HuH-7 (cell line): Measurements from ENCODE around the gene AHI1.

Experiments
- DNase-seq: peaks from one replicate; pipeline ENCODE4 v3.0.0; 2011; ENCODE audit warnings: low spot score

The AHI1 gene

DNA sequence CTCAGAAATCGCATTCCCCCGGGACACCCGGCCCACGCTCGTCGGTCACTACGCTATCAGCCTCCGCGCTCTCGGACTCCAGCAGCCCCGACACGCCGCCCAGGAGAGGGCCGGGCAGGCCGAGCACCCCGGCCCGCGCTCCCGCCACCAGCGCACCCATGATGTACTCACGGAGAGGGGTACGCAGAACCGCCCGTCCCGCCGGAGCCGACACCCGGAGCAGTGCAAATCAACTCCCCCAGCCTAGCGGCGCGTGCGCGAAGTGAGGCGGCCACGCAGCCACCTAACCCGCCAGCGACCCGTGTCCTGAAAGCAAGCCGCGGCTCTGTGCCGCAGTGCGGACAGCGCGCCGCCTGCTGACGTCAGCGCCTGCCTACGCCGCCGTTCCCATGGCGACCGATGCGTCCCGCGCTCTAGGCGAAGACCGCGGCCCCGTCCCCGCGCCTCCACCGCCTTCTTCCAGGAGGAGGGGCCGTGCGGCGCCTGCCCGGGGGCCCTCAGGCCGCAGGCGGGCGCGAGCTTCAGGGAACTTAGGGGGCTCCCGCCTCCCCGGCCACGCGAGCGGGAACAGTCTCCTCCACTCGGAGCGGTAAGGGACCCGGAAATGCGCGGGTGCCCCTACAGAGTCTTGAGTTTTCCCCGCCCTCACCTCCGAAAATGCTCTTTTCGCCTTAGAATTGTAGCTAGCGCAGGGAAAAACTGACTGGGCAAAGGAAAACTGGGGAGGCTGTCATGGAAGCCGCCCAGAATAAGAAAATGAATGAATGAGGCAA, at the start of gene AHI1:
TSS of gene AHI1 (minus strand) at position 329 of the 773 bp plus-strand sequence. CDS start 5,503 bp downstream, outside the sequence.
- peak; percentile 87 for DNase-seq

DNA sequence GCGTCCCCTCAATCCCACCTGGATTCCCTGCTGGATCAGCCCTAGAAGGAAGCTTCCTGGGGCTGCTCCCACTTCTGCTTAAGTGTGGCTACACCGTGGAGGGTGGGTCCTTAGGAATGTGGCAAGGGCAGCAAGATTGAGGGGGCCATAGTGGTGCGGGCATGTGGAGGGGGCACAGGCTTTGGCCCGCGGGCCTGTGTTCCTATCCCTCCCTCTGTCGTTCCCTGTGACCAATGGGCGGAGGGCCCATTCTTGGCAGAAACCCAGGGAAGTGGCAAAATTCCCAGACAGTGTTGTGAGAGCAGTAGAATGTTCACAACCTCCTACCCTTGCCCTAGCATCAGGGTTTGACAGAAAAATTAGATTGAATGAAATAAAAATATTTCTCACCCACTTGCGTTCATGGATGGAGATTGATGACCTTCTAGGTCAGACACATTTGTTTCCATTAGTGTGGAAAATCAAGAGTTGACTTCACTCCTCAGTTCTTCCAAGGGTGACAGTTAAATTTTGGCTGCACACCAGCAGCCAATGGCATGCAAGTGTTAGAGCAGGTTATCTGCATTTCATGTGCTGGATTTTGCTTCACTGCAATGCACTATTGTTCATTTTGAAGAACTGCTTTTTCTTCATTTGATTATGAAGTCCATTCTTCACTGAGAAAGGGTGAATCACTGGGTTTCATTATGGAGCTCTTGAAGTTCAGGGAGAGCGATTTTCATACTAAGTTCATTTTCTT, 49.3 kb upstream of the AHI1 start:
- DNase-seq, result no peak

DNA sequence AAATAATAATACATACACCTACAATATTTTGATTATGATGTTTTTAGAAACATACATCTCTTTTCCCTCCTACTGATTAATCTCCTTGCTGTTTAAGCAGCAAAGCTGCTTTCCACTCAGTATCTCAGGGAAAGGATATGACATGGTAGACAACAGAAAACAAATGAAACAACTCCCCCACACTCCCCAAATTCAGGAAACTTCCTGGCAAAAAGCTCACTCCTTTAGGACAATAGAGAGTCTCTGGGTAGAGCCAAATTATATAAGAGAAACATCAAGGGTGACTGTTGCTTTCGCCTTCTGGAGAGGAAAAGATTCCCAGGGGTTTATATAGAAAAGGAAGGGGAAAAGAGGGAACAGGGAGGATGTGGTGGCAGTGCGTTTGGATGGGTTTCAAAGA, 48.7 kb upstream of the AHI1 start:
- no peak for DNase-seq

DNA sequence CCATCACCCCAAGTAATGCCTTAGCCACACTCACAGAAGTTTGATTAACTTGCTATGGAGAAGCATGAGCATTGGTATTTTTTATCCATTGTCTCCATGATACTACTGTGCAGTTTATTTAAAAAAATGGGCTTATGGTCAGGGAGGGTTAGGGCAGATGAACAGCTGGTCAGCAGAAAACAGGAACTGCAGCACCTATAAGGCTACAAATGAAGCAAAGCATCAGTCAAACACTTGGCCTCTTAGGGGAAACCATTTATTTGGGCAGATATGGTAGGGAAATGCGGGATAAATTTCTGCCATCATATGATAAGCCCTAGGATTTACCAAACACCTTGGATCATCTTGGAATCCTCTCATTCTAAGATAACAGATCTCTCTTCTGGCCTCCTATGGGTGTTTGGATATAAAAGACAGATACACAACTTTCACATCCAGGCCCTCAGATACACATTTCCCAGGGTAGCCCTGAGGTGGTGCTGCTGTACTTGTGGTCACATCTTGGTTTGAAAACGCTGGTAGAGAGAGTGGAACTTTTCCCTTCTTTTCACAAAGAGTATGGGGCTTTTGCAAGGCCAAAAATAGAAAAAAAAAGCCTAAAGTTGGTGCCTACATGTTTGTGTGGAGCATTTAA, 42.8 kb upstream of the AHI1 start:
- no peak for DNase-seq

DNA sequence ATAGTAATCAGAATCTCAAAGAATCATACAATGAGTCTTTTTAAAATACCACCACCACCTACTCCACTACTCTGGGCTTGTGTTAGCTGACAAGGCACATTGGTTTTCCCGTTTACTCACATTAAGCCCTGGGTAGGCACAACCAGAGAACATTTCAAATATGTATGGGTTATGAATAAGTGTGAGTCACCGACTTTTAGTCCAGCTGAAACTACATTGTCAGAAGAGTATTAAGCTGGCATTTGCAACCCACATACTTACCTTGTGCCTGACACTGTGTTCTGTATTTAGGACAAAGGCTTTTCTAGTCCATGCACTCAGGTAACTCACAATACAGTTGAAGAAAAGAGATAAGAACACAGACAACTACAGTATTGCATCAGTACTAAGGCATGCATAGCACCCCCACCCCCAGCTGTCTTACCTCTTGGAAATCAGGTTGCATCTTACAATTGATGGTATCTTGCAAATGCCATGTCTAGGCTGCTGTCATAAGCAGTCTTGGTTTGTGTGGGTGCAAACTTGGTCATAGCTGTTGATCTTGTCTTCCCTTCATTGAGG, 40.3 kb upstream of the AHI1 start:
- no peak for DNase-seq

DNA sequence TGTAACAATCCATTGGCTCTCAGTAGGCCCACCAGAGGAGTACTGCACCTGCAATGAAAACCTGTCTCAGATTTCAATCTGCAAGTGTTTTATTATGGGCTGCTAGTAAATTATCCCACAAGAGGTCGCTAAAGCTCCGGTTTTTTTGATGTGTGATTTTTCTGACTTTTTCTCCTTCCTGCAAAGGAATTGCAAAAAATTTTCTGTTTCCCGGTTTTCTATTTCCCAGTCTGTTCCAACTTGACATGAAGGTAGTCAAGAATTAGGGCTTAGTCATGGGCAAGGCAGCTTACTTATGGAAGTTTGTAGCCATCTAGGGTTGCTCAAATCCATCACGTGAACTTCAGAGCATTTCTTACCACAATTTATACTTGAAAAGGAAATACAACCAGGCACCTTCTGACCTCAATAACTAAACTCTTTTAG, 38.5 kb upstream of the AHI1 start:
- peak; percentile 28 for DNase-seq

DNA sequence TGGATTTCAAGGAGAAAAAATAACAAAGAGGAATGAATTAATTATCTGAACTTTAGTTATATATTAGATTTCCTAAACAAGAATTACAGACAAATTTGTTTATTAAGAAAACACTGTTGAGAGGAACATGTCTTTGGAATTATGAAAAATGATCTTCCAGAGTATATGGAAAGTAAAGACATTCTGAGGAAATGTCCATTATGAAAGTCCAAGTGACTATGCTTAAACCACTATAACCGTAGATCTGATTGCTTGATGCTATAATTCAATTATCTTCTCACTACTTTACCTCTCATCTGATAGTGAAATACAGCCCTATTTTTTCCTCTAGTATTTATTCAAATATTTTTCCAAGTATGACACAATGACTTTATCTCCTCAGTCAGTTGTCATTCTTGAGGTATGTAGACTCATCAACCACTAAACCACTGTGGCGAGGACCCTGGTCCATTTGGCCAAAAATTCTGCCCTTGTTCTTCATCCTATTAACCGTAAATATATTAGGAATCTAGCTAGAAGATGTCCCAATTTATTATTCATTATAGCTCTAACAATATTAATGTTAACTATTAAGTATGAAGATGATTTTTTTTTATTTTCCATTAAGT, 37.3 kb upstream of the AHI1 start:
- DNase-seq, result no peak

DNA sequence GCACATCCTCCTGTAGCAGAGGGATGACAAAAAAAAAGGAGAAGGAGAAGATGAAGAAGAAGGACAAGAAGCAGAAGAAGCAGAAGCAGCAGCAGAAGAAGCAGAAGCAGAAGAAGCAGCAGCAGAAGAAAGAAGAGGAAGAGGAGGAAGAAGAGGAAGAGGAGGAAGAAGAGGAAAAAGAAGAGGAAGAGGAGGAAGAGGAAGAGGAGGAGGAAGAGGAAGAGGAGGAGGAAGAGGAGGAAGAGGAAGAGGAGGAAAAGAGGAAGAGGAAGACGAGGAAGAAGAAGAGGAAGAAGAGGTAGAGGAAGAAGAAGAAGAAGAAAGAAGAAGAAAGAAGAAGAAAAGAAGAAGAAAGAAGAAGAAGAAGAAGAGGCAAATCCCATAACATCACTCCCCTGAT, 35.0 kb upstream of the AHI1 start:
- no peak for DNase-seq

DNA sequence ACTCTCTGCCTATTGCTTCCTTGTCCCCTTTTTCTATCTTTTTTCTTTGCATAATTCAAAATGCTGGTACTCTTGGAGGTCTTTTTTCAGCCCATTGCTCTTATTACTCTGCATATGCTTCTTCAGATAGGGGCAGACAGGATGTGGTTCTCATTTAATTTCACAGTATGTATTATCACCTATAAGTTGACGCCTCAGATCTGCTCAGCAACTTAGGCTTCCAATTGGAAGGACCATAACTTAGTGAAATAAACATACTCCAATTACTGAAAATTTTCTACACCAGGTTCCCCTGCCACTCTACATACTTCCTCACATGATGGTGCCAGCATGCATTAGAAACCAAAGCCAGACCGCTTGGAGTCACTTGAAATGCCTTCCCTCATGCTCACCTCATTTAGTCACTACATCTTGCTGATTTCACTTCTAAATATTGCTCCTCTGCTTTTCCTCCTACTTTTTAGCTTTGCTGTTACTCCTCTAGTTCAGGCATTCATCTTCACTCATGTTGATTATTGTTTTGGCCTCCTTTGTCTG, 34.5 kb upstream of the AHI1 start:
- DNase-seq, result no peak

DNA sequence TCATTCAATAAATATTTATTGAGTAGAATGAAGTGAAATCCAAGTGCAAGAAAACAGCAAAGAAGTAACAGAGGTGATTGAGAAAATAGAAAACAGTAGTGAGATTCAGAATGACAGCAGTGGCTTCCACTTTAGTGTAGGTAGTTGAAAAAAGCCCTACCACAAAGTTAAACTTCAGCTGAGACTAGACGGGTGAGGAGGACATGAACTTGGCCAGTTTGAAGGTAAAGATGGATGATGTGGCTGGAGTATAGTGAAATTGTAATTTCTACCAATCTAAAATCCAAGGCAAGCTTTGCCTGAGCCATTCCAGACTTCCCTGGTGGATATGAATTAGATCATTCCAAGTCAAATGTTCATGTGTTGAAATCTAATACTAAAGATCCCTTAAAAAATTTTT, 32.6 kb upstream of the AHI1 start:
- DNase-seq, result no peak

DNA sequence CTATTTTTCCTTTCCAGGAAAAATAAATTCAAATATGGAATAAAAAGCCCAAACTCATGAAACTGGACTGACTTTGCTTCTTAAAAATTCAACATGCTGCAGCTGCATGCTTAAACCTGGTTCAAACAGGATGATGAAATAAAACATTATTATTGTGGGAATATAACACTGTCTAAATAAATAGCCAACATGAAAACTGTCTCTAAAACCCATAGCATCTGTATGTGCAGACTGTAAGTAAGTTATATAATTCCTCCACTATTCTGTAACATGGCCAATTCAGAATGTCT, 30.4 kb upstream of the AHI1 start:
- DNase-seq, result no peak

DNA sequence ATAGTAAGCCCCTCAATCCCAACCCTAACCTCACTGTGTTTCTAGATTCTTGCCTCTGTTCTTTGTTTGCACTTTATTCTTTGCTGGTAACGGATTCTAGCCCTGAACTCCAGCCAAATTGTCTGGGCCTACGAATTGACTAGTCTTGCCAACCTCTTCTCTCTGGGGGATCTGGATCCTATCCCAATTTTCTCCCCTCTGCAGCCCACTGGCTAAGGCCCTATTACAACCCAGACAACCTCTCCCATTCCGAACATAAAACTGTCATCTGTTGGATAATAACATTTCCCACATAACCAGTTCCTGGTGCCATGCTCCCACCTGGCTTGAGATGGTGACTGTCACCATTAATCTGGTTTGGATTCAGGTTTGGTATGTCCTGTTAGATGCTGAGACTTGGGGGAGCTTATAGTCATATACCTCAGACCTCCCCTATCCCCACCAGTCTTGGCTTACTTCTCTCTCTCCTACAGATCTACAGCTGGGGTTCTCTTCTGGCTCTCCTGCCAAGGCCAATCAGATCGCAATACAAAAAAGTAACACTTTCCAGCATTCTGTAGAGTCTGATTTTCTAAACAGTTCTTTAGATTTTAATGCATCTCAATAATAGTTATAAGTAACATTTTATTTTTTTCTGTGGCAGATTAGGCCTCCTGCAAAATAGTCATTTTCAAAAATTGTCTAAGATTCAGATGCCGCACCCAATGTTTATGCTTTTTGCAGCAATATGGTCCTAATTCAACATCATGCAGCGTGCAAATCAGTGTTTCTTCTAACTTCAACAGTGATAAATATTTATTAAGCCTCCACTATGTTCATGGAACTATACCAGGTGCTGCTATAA, 29.8 kb upstream of the AHI1 start:
- no peak for DNase-seq

DNA sequence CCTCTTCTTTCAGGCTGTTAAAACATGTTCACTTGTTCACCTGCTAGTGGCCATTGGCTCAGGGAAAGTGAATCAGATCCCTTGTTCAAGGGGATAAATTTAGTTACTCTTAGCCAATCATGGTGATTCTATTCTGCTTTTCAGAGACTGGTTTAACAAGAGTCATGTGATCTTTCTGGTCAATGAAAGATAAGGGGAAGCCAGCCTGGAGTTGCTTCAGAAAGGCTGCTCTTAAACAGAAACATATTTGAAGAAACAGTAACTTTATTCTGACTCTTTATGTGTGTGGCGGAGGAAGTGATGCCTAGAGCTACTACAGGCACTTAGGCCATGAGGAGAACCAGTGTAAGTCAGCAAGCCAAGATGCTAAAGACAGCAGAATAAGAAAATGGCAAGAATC, 28.1 kb upstream of the AHI1 start:
- DNase-seq, result no peak

DNA sequence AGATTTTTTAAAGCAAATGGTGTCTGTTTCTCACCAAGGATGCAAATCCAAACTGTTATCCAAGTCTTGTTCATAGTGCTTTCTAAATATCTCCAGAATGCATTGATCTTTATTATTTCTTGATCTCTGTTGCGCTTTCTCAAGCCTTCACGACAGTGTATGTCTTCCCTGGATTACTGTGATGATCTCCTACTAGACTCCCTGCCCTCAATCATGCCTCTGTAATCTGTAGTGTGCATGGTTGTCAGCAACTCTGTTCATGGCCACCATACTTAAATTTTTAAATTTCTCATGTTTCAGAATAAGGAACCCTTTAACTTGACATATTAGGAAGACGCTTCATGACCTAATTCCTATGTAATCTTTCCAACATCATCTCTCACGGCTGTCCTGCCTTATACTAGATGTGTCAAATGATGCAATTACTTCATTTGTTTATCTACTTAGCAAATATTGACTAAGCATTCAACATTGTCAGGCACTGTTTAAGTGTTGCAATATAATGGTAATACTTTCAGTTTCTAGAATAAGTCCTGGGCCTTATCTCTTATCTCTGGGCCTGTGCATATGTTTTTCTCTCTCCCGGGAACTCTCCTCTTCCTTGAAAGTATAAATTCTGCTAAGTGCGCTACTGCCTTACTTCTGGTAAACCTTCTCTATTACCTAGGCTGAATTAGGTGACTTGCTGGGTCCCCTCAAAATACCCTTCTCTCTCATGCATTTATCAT, 25.6 kb upstream of the AHI1 start:
- peak; percentile 36 for DNase-seq

DNA sequence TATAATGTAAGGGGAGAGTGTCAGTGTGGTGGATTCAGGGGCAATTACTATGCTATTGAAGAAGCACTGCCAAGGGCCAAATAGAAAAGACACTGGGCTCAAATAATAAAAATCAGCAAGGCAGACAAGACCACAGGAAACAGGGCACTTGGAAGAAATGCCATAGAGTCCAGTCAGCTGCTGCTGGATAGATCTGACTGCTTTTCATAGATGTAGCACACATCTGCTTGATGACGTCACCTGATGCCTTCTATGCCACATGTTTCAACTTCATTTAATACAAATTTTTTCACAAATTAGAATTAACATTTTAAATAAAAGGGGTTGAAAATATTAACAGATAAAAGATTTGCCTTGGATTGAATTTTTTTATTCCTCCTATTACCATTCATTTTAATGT, 23.9 kb upstream of the AHI1 start:
- no peak for DNase-seq

DNA sequence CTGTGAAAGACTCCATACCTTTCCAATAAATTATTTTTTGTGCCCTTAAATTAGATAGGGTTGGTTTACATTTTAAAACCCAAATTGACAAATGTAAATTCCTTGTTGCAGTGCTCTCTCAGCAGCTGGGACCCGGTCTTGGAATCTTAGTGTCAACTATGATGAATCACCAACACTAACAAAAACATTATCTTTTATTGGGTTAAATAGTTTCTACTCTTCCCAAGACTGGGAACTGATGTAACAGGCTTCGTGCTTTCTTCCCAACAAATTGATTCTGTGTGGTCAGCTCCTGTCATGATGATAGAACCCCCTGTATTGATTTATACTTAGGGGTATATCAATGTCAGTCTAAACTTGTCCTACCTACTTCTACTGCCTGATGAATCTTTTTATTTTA, 23.2 kb upstream of the AHI1 start:
- no peak for DNase-seq

DNA sequence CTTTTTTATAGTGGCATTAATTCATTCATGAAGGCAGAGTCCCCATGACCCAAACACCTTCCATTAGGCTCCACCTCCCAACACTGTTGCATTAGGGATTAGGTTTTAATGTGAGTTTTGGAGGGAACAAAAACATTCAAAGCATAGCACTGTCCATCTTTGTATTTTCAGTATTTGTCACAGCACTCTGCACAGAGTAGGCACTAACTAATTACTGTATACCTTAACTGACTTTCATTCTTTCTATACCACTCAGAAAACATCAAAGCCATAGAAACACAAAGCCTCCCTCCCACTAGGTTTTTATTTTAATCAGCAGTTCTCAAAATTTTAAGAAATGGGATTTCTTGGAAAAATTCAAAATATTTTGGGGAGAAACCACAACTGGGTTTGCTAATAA, 21.8 kb upstream of the AHI1 start:
- DNase-seq, result no peak

DNA sequence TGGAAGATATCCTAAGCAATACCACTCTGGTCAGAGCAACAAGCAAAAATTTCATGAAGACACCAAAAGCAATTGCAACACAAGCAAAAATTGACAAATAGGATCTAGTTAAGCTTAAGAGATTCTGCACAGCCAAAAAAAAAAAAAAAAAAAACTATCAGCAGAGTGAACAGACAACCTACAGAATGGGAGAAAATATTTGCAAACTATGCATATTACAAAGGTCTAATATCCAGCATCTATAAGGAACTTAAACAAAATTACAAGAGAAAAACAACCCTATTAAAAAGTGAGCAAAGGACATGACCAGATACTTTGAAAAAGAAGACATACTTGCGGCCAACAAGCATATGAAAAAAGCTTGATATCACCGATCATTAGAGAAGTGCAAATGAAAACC, 20.0 kb upstream of the AHI1 start:
- no peak for DNase-seq

DNA sequence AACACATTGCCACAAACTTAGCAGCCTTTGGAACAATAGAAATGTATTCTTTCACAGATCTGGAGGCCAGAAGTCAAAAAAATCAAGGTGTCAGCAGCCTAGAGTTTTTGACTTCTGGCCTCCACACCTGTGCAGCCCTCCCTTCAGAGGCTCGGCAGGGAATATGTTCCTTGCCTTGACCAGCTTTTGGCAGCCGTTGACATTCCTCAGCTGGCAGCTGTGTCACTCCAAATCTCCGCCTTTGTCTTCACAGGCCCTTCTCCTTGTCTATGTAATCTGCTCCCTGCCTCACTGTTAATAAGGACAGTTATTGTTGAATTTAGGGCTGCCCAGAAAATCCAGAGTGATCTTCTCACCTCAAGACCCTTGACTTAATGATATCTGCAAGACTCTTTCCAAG, 17.2 kb upstream of the AHI1 start:
- DNase-seq, result no peak

DNA sequence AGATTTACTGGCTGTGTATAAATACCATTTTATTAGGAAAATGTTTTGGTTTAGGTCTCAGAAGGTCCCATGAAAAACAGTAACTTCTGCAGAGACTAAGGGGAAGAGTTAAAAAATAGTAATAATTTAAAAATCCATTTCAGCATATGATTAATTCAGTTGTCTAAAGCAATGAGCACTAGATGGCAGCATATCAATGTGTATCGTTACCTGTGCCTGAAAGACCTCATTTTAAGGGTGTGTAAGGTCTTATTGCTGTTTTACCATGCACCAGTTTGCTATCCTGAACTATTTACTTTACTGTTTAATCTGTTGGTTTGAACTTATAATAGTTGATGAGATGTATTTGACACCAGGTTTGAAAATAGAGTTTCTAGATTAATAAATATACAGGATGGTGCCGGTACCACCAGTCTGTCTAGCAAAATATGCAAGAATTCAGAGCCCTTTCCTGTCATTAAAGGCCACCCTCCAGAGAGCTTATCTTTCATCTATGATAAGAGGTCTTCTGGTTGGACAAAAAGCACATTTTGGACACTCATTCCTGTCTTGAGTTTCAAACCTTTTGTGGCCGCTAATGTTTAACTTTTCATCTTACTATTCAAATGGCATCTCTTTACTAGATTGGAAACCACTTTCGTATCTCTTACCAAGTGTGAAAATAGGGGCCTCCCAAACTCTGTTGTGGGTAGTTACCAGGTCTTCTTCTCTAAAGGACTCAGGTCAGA, 8.9 kb upstream of the AHI1 start:
- no peak for DNase-seq
